ENCODE measurements around the gene ELF5. TPM values are rescaled to one million over a fixed set of nuclear protein-coding genes. Genes with fewer than 3 reads are reported as not detected.

ELF5 gene
- total and polyA plus RNA-seq, 2 of the 13 experiments (the other 11 are each of a cell fraction or from before 2014, with no cell fraction given) = 0.51 to 2.6 TPM

GRCh38 chr11:34438529-34439507 lies 74.8 kb downstream of the ELF5 start, which contains the start of gene CAT (continued):
- no peak for TF ChIP-seq ZBTB40 (IDR thresholded peaks at IDR 0.05)
- peak; percentile 42; the same call in 1 of the 2 replicates for TF ChIP-seq ZBTB40 (CRISPR knock-in tag; IDR thresholded peaks at IDR 0.05)
- TF ChIP-seq ZUFSP (CRISPR knock-in tag; IDR thresholded peaks at IDR 0.05; ENCODE audit: borderline replicate concordance) = no peak
- no peak for TF ChIP-seq MYPOP (CRISPR knock-in tag; IDR thresholded peaks at IDR 0.05)
- no peak for TF ChIP-seq DPF2 (CRISPR knock-in tag; IDR thresholded peaks at IDR 0.05; ENCODE audit: borderline replicate concordance, low read depth)
- TF ChIP-seq ZNF790 (CRISPR knock-in tag; IDR thresholded peaks at IDR 0.05; ENCODE audit: borderline replicate concordance) = no peak
- no peak for TF ChIP-seq HNRNPH1 (optimal IDR thresholded peaks at IDR 0.05; ENCODE audit: low read depth, low read length)
- peak; percentile 73; the same call in 1 of the 2 replicates for TF ChIP-seq ZC3H13 (CRISPR knock-in tag; IDR thresholded peaks at IDR 0.05)
- no peak for TF ChIP-seq ZNF550 (CRISPR knock-in tag; IDR thresholded peaks at IDR 0.05; ENCODE audit: borderline replicate concordance)
- no peak for TF ChIP-seq HOXA7 (CRISPR knock-in tag; IDR thresholded peaks at IDR 0.05)
- 0 out of 2 replicates have a peak, but pooled peaks have one; percentile 79 for TF ChIP-seq ZNF101 (CRISPR knock-in tag; IDR thresholded peaks at IDR 0.05; ENCODE audit: borderline replicate concordance, low read depth)
- TF ChIP-seq LRRFIP1 (CRISPR knock-in tag; conservative IDR thresholded peaks at IDR 0.05) = no peak
- peak; percentile 97 for TF ChIP-seq ZNF335 (CRISPR knock-in tag; IDR thresholded peaks at IDR 0.05)

All from HepG2 (cell line).